ENCODE results near the gene EBF3.

DNA sequence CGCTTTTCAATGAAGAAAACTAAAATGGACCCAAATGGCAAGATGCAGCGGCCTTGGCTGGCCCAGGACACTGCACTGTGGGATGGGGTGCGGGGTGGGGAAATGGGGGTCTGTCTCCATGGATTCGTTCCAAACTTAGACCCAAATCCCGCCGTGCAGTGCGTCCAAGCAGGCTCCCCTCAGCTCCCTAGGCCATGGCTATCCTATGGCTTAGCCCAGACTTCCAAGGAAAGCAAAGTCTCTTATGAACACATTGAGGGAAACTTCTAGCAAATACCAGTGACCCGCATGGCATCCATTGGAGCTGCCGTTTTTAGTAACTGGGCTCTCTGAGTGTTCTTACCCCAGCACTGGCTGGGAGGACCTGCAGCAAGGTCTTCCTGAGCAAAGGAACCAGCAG is 122.5 kb downstream of the EBF3 start:
- TF ChIP-seq CTCF (IDR thresholded peaks at IDR 0.05): no peak
- TF ChIP-seq POLR2A (IDR thresholded peaks at IDR 0.05): no peak

Measured in Peyer's patch (tissue), 4 donors.